Uterus (tissue), 2 donors: ENCODE data around the gene RCAN2.

Experiments
- CTCF ChIP-seq, 4 experiments: fragments of 200-600 bp in 2 of 4; fragments of 450-650 bp in 2 of 4; sonication (generic) in 2 of 4; IDR thresholded peaks; one replicate each; pipeline ENCODE4 v1.5.1; 2016 to 2019; ENCODE audit warnings: antibody characterized with exemption in 4 of 4, mild to moderate bottlenecking in 2 of 4, moderate library complexity in 1 of 4
- POLR2A ChIP-seq, 2 donors: fragments of 450-650 bp; IDR thresholded peaks; one replicate each; pipeline ENCODE4 v1.6.1; 2016; ENCODE audit warnings: antibody characterized with exemption in 2 of 2, mild to moderate bottlenecking in 1 of 2, moderate library complexity in 1 of 2

- TF ChIP-seq CTCF (IDR thresholded peaks at IDR 0.05) (no peak), POLR2A (IDR thresholded peaks at IDR 0.05) (no peak)
Observed at GRCh38 chr6:46334442-46334841, 156.8 kb downstream of the RCAN2 start.
